Brain microvascular endothelial cell (primary cell): ENCODE data around the gene CDC42BPG.

Source experiments
- DNase-seq: peaks from one replicate; pipeline ENCODE4 v3.0.0-alpha.2; 2020
- H3K27ac ChIP-seq: fragments of 250-450 bp; sonication (Bioruptor Pico); 2 replicates; pipeline ENCODE4 v1.5.1; 2020; ENCODE audit warnings: mild to moderate bottlenecking, moderate library complexity
- H3K27me3 ChIP-seq: fragments of 250-450 bp; sonication (Bioruptor Pico); replicated peaks from 2 replicates; pipeline ENCODE4 v1.5.1; 2020; ENCODE audit warnings: mild to moderate bottlenecking
- H3K36me3 ChIP-seq: fragments of 250-450 bp; sonication (Bioruptor Pico); replicated peaks from 2 replicates; pipeline ENCODE4 v1.5.1; 2020; ENCODE audit warnings: mild to moderate bottlenecking
- H3K4me3 ChIP-seq: 2 replicates; pipeline ENCODE4 v1.5.1; 2011; ENCODE audit warnings: low read depth, mild to moderate bottlenecking, control low read depth, low read length, moderate library complexity
- CTCF ChIP-seq: IDR thresholded peaks from 2 replicates; pipeline ENCODE4 v1.5.1; 2011; ENCODE audit warnings: low read depth, mild to moderate bottlenecking, moderate library complexity, low read length, control low read depth, inconsistent platforms; ENCODE audit errors: missing control alignments
- in situ Hi-C: cut with HindIII; loops from 2 replicates; pipeline ENCODE4 v1.10.0; 2017; ENCODE audit warnings: low sequenced_read_pairs, low pct_ligation_motif_present

The CDC42BPG gene

GRCh38 chr11:64835616-64836447 is 8.6 kb downstream of the CDC42BPG start:
- DNase-seq, result no peak
- in situ Hi-C loops, result no loop called here
- Histone ChIP-seq H3K4me3 (no peak overlapping the region), H3K36me3 (no peaks in the 10 kb centered on the region), H3K27me3 (no peaks in the 10 kb centered on the region), H3K27ac (no peak overlapping the region)
- no peak for TF ChIP-seq CTCF

GRCh38 chr11:64834723-64835615 is 9.5 kb downstream of the CDC42BPG start:
- no peak for TF ChIP-seq CTCF
- no peak overlapping the region for H3K27ac ChIP-seq
- DNase-seq, result no peak
- H3K36me3 ChIP-seq, result no peaks in the 10 kb centered on the region
- no peak overlapping the region for H3K4me3 ChIP-seq
- in situ Hi-C loops, result no loop called here
- H3K27me3 ChIP-seq, result no peaks in the 10 kb centered on the region

GRCh38 chr11:64834031-64834722 is 10.3 kb downstream of the CDC42BPG start:
- H3K27me3 ChIP-seq, result no peaks in the 10 kb centered on the region
- no peak for DNase-seq
- in situ Hi-C loops, result no loop called here
- no peak for TF ChIP-seq CTCF
- H3K36me3 ChIP-seq, result no peaks in the 10 kb centered on the region
- H3K27ac ChIP-seq, result no peak overlapping the region
- no peak overlapping the region for H3K4me3 ChIP-seq

GRCh38 chr11:64833509-64833908 is 10.9 kb downstream of the CDC42BPG start:
- in situ Hi-C loops, result no loop called here
- Histone ChIP-seq H3K27ac (no peak overlapping the region), H3K36me3 (no peaks in the 10 kb centered on the region)

GRCh38 chr11:64833198-64833502 is 11.3 kb downstream of the CDC42BPG start:
- no peak for TF ChIP-seq CTCF
- in situ Hi-C loops, result no loop called here
- Histone ChIP-seq H3K27me3 (no peaks in the 10 kb centered on the region), H3K27ac (no peak overlapping the region), H3K36me3 (no peaks in the 10 kb centered on the region), H3K4me3 (no peak overlapping the region)
- no peak for DNase-seq

More at GRCh38 chr11:64833509-64833908, 10.9 kb downstream of the CDC42BPG start:
- no peaks in the 10 kb centered on the region for H3K27me3 ChIP-seq
- no peak for TF ChIP-seq CTCF
- no peak overlapping the region for H3K4me3 ChIP-seq
- no peak for DNase-seq
